ENCODE data around the gene VASH2.
"Not testable (repeated sequence)": the region's sequence is repeated elsewhere in the genome, so short reads cannot be mapped to it uniquely, and the experiment has no call there.

VASH2 gene

GRCh38 chr1:212960932-212961331, 10.6 kb downstream of the VASH2 start:
- H3K27me3 ChIP-seq: peaks cover 4% of the 10 kb centered on the region
- H3K9me3 ChIP-seq: no peaks in the 10 kb centered on the region
- no peak overlapping the region for H3K4me3 ChIP-seq (ENCODE audit: low read depth in 1 of 2, low read length in 1 of 2)
- no peaks in the 10 kb centered on the region for H3K36me3 ChIP-seq
- H3K4me1 ChIP-seq (ENCODE audit: control insufficient read depth in 1 of 2, insufficient read depth in 1 of 2, low read depth in 1 of 2, low read length in 1 of 2): peaks cover 13 to 18% of the 10 kb centered on the region in 2 experiments
- TF ChIP-seq CTCF (IDR thresholded peaks at IDR 0.05): no peak
- H3K27ac ChIP-seq: no peak overlapping the region

DNA sequence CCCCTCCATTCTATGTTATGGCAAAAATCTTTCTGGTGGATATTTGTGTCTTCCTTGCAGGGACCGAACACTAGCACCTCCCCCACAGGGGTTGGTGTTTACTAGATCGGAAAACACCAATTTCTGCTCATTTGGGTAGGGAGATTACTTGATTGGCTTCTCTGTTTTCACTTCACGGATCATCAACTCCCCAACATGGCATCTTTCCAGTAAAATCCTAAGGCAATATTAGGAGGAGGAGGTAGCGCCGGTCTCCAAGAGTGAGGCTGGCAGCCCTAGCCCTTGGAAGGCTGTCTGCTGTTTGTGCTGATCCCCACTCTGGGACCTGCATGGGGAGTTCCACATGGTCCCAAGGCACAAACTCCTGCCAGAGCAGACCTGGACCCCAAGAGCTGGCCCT, 12.2 kb downstream of the VASH2 start:
- H3K27ac ChIP-seq: no peak overlapping the region
- TF ChIP-seq CTCF (IDR thresholded peaks at IDR 0.05): no peak
- no peaks in the 10 kb centered on the region for H3K27me3 ChIP-seq
- H3K36me3 ChIP-seq: no peaks in the 10 kb centered on the region
- no peaks in the 10 kb centered on the region for H3K9me3 ChIP-seq
- peaks cover 9 to 11% of the 10 kb centered on the region in 2 experiments for H3K4me1 ChIP-seq (ENCODE audit: control insufficient read depth in 1 of 2, insufficient read depth in 1 of 2, low read depth in 1 of 2, low read length in 1 of 2)
- H3K4me3 ChIP-seq (ENCODE audit: low read depth in 1 of 2, low read length in 1 of 2): no peak overlapping the region

GRCh38 chr1:212964102-212964501, 13.8 kb downstream of the VASH2 start:
- Histone ChIP-seq H3K27ac (no peak overlapping the region), H3K4me3 (ENCODE audit: low read depth in 1 of 2, low read length in 1 of 2) (no peak overlapping the region), H3K9me3 (no peaks in the 10 kb centered on the region), H3K27me3 (no peaks in the 10 kb centered on the region), H3K36me3 (no peaks in the 10 kb centered on the region), H3K4me1 (ENCODE audit: control insufficient read depth in 1 of 2, insufficient read depth in 1 of 2, low read depth in 1 of 2, low read length in 1 of 2) (peaks cover 3% of the 10 kb centered on the region in 2 experiments)
- no peak for TF ChIP-seq CTCF (IDR thresholded peaks at IDR 0.05)

DNA sequence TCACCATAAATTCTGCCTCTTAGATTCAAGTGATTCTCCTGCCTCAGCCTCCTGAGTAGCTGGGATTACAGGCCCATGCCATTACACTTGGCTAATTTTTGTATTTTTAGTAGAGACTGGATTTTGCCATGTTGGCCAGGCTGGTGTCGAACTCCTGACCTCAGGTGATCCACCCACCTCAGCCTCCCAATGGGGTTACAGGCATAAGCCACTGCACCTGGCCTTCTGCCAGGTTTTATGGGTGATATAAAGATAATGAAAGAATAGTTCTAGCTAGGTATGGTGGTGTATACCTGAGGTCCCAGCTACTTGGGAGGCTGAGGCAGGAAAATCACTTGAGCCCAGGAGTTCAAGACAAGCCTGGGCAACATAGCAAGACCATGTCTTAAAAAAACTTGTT, 14.7 kb downstream of the VASH2 start:
- H3K27me3 ChIP-seq; H3K4me1 ChIP-seq (ENCODE audit: control insufficient read depth in 1 of 2, insufficient read depth in 1 of 2, low read depth in 1 of 2, low read length in 1 of 2); H3K36me3 ChIP-seq: not testable (repeated sequence)

GRCh38 chr1:212966616-212967015, 16.3 kb downstream of the VASH2 start:
- H3K27me3 ChIP-seq: no peaks in the 10 kb centered on the region
- no peaks in the 10 kb centered on the region for H3K4me1 ChIP-seq (ENCODE audit: control insufficient read depth in 1 of 2, insufficient read depth in 1 of 2, low read depth in 1 of 2, low read length in 1 of 2)
- no peak for TF ChIP-seq CTCF (IDR thresholded peaks at IDR 0.05)

More for the DNA sequence above, 14.7 kb downstream of the VASH2 start:
- H3K27ac ChIP-seq; H3K9me3 ChIP-seq; H3K4me3 ChIP-seq (ENCODE audit: low read depth in 1 of 2, low read length in 1 of 2): not testable (repeated sequence)

GRCh38 chr1:212967801-212968200, 17.5 kb downstream of the VASH2 start:
- no peak overlapping the region for H3K27ac ChIP-seq
- no peak for TF ChIP-seq CTCF (IDR thresholded peaks at IDR 0.05)
- no peak overlapping the region for H3K4me3 ChIP-seq (ENCODE audit: low read depth in 1 of 2, low read length in 1 of 2)
- no peaks in the 10 kb centered on the region for H3K4me1 ChIP-seq (ENCODE audit: control insufficient read depth in 1 of 2, insufficient read depth in 1 of 2, low read depth in 1 of 2, low read length in 1 of 2)
- H3K9me3 ChIP-seq: no peaks in the 10 kb centered on the region
- no peaks in the 10 kb centered on the region for H3K36me3 ChIP-seq
- no peaks in the 10 kb centered on the region for H3K27me3 ChIP-seq

More at GRCh38 chr1:212966616-212967015, 16.3 kb downstream of the VASH2 start:
- H3K27ac ChIP-seq: no peak overlapping the region
- no peaks in the 10 kb centered on the region for H3K9me3 ChIP-seq
- no peaks in the 10 kb centered on the region for H3K36me3 ChIP-seq
- H3K4me3 ChIP-seq (ENCODE audit: low read depth in 1 of 2, low read length in 1 of 2): no peak overlapping the region

Measured in neutrophil (primary cell).